ENCODE data around the gene ITGA1.

DNA sequence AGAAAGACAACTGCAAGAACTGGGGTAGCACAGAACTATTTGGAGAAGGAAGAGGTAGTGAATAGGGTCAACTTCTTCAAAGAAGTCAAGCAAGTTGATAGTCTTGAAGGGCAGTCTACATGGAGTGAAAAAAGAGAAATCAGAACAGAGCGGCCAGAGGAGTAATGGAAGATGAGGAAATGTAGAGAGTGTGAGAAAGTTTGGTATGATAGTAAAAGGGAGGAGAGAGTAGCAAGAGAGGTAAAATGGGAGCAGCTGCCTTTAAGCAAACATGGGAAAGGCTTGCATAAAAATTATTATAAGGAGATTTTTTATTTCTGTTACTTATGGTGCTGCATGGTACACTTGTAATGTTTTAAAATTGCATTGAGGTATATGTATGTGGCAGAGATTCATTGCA lies 208.2 kb downstream of the ITGA1 start:
- TF ChIP-seq, protein P1, sequence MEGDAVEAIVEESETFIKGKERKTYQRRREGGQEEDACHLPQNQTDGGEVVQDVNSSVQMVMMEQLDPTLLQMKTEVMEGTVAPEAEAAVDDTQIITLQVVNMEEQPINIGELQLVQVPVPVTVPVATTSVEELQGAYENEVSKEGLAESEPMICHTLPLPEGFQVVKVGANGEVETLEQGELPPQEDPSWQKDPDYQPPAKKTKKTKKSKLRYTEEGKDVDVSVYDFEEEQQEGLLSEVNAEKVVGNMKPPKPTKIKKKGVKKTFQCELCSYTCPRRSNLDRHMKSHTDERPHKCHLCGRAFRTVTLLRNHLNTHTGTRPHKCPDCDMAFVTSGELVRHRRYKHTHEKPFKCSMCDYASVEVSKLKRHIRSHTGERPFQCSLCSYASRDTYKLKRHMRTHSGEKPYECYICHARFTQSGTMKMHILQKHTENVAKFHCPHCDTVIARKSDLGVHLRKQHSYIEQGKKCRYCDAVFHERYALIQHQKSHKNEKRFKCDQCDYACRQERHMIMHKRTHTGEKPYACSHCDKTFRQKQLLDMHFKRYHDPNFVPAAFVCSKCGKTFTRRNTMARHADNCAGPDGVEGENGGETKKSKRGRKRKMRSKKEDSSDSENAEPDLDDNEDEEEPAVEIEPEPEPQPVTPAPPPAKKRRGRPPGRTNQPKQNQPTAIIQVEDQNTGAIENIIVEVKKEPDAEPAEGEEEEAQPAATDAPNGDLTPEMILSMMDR (IDR thresholded peaks at IDR 0.05; ENCODE audit: low read depth, low read length), result no peak
- no peak for TF ChIP-seq EZH2phosphoT487 (IDR thresholded peaks at IDR 0.05; ENCODE audit: low read depth)
